AG09309 (cell line): Measurements from ENCODE around the gene RPL15.

Source experiments
- DNase-seq: peaks from one replicate; pipeline ENCODE4 v3.0.0-alpha.2; 2010; ENCODE audit warnings: low read depth
- H3K4me3 ChIP-seq: 2 replicates; pipeline ENCODE4 v1.5.1; 2011; ENCODE audit warnings: mild to moderate bottlenecking, low read depth, low read length, moderate library complexity; ENCODE audit not compliant: control insufficient read depth
- TF ChIP-seq, protein P1 (sequence below): IDR thresholded peaks from 2 replicates; pipeline ENCODE4 v1.5.1; 2011; ENCODE audit warnings: mild to moderate bottlenecking, low read depth, low read length, inconsistent platforms; ENCODE audit not compliant: insufficient read depth, control insufficient read depth; ENCODE audit errors: missing control alignments

The RPL15 gene

DNA sequence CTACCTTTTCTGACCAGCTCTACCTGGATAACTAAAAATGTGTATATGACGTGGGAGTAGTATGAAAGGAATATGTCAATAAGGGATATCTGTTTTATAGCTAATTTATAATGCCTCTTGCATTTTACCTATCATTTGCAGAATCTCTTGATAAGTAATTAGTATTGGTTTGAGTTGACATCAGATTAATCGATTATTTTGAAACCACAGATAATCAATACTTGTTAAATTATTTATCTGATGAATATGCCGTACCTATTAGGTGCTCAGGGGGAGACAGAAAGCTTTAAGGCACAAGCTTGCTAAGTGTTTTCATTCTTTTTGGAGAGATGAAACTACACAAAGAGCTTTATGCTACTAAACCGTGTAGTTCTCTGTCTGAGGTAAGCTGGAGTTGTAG, 52.5 kb downstream of the RPL15 start:
- TF ChIP-seq, protein P1, sequence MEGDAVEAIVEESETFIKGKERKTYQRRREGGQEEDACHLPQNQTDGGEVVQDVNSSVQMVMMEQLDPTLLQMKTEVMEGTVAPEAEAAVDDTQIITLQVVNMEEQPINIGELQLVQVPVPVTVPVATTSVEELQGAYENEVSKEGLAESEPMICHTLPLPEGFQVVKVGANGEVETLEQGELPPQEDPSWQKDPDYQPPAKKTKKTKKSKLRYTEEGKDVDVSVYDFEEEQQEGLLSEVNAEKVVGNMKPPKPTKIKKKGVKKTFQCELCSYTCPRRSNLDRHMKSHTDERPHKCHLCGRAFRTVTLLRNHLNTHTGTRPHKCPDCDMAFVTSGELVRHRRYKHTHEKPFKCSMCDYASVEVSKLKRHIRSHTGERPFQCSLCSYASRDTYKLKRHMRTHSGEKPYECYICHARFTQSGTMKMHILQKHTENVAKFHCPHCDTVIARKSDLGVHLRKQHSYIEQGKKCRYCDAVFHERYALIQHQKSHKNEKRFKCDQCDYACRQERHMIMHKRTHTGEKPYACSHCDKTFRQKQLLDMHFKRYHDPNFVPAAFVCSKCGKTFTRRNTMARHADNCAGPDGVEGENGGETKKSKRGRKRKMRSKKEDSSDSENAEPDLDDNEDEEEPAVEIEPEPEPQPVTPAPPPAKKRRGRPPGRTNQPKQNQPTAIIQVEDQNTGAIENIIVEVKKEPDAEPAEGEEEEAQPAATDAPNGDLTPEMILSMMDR, result no peak
- DNase-seq, result no peak
- H3K4me3 ChIP-seq, result no peak overlapping the region
